GM19468 (cell line): ENCODE data around the gene CA5A.
"Not testable (repeated sequence)": the region's sequence is repeated elsewhere in the genome, so short reads cannot be mapped to it uniquely, and the experiment has no call there.

Experiments
- ATAC-seq: cut with Tn5 transposase; IDR thresholded peaks from one replicate; pipeline ENCODE4 v1.9.1; 2021; ENCODE audit warnings: mild to moderate bottlenecking, moderate library complexity, moderate number of reproducible peaks; ENCODE audit not compliant: unreplicated experiment; ENCODE audit errors: extremely low read depth

The CA5A gene

GRCh38 chr16:87949071-87949744 is 12.9 kb upstream of the CA5A start:
- ATAC-seq = no peak

GRCh38 chr16:87948735-87949070 is 12.4 kb upstream of the CA5A start:
- no peak for ATAC-seq

GRCh38 chr16:87948119-87948545 is 11.8 kb upstream of the CA5A start:
- ATAC-seq = no peak

- no peak for ATAC-seq
Measured at GRCh38 chr16:87947356-87948118, 11.2 kb upstream of the CA5A start.

GRCh38 chr16:87946596-87947347 is 10.4 kb upstream of the CA5A start:
- ATAC-seq = no peak

GRCh38 chr16:87945351-87946042 is 9.2 kb upstream of the CA5A start:
- no peak for ATAC-seq

GRCh38 chr16:87942680-87943079 is 6.4 kb upstream of the CA5A start:
- ATAC-seq = no peak

GRCh38 chr16:87939562-87940423 is 3.5 kb upstream of the CA5A start:
- no peak for ATAC-seq

- ATAC-seq = no peak
Measured at GRCh38 chr16:87938412-87938949, 2.2 kb upstream of the CA5A start.

GRCh38 chr16:87937231-87937542 is 858 bp upstream of the CA5A start:
- ATAC-seq = not testable (repeated sequence)

- not testable (repeated sequence) for ATAC-seq
Measured at GRCh38 chr16:87936016-87936374, 334 bp downstream of the CA5A start.

- not testable (repeated sequence) for ATAC-seq
Measured at GRCh38 chr16:87934752-87935425, 1.4 kb downstream of the CA5A start.

- no peak for ATAC-seq
Measured at GRCh38 chr16:87933140-87933495, 3.2 kb downstream of the CA5A start.

- ATAC-seq = not testable (repeated sequence)
Measured at GRCh38 chr16:87932475-87933139, 3.7 kb downstream of the CA5A start.

- no peak for ATAC-seq
Measured at GRCh38 chr16:87931504-87931903, 4.8 kb downstream of the CA5A start.

- no peak for ATAC-seq
Measured at GRCh38 chr16:87930456-87930855, 5.9 kb downstream of the CA5A start.

GRCh38 chr16:87929986-87930385 is 6.3 kb downstream of the CA5A start:
- no peak for ATAC-seq

- ATAC-seq = no peak
Measured at GRCh38 chr16:87927195-87927562, 9.2 kb downstream of the CA5A start.
